ENCODE data around the gene TMEM132D.
A peak's percentile ranks its signal among the peaks of the same experiment; 100 is the strongest.
"Not testable (repeated sequence)": the region's sequence is repeated elsewhere in the genome, so short reads cannot be mapped to it uniquely, and the experiment has no call there.

Gene TMEM132D

GRCh38 chr12:129571901-129572494 is 331.8 kb downstream of the TMEM132D start:
- no peak for DNase-seq

GRCh38 chr12:129570796-129571400 is 332.9 kb downstream of the TMEM132D start:
- DNase-seq: no peak

GRCh38 chr12:129566800-129567199 is 337.0 kb downstream of the TMEM132D start:
- no peak for DNase-seq

- DNase-seq: no peak
Measured at GRCh38 chr12:129564768-129565167, 339.1 kb downstream of the TMEM132D start.

- no peak for DNase-seq
Measured at GRCh38 chr12:129563266-129563665, 340.6 kb downstream of the TMEM132D start.

- DNase-seq: no peak
Measured at GRCh38 chr12:129561304-129561703, 342.5 kb downstream of the TMEM132D start.

GRCh38 chr12:129559776-129560175 is 344.0 kb downstream of the TMEM132D start:
- no peak for DNase-seq

GRCh38 chr12:129558036-129558435 is 345.8 kb downstream of the TMEM132D start:
- no peak for DNase-seq

- no peak for DNase-seq
Measured at GRCh38 chr12:129556082-129556481, 347.7 kb downstream of the TMEM132D start.

- no peak for DNase-seq
Measured at GRCh38 chr12:129552996-129553750, 350.7 kb downstream of the TMEM132D start.

- DNase-seq: no peak
Measured at GRCh38 chr12:129551441-129551840, 352.4 kb downstream of the TMEM132D start.

GRCh38 chr12:129550353-129550752 is 353.5 kb downstream of the TMEM132D start:
- DNase-seq: peak; percentile 25 to 46

GRCh38 chr12:129549656-129550055 is 354.2 kb downstream of the TMEM132D start:
- DNase-seq: no peak

- DNase-seq: not testable (repeated sequence)
Measured at GRCh38 chr12:129549020-129549419, 354.8 kb downstream of the TMEM132D start.

GRCh38 chr12:129544716-129545115 is 359.1 kb downstream of the TMEM132D start:
- DNase-seq: no peak

- no peak for DNase-seq
Measured at GRCh38 chr12:129540954-129541353, 362.9 kb downstream of the TMEM132D start.

GRCh38 chr12:129540249-129540648 is 363.6 kb downstream of the TMEM132D start:
- peak; percentile 36 to 37 for DNase-seq

- DNase-seq: not testable (repeated sequence)
Measured at GRCh38 chr12:129538724-129539335, 365.0 kb downstream of the TMEM132D start.

- no peak for DNase-seq
Measured at GRCh38 chr12:129538137-129538536, 365.7 kb downstream of the TMEM132D start.

- DNase-seq: no peak
Measured at GRCh38 chr12:129534966-129535750, 368.7 kb downstream of the TMEM132D start.

- no peak for DNase-seq
Measured at GRCh38 chr12:129532707-129533499, 370.9 kb downstream of the TMEM132D start.

- DNase-seq: no peak
Measured at GRCh38 chr12:129532082-129532481, 371.7 kb downstream of the TMEM132D start.
